Daoy (cell line): ENCODE data around the gene GRIK5. TPM values are rescaled to one million over a fixed set of nuclear protein-coding genes. Genes with fewer than 3 reads are reported as not detected.
A peak's percentile ranks its signal among the peaks of the same experiment; 100 is the strongest.
"Not testable (repeated sequence)": the region's sequence is repeated elsewhere in the genome, so short reads cannot be mapped to it uniquely, and the experiment has no call there.

Experiments used
- DNase-seq: peaks from one replicate; pipeline ENCODE4 v3.0.0-alpha.2; 2015; ENCODE audit warnings: low read depth
- total RNA-seq: library from RNA; depleted of rRNA; stranded (reverse); fragments of >200 nt; shearing (Covaris generic); gene quantifications from 2 replicates; pipeline ENCODE4 v1.2.3, GENCODE V29; 2014

GRIK5 gene
- total RNA-seq, 1 experiment from 2014 or later: 0.57 TPM

DNA sequence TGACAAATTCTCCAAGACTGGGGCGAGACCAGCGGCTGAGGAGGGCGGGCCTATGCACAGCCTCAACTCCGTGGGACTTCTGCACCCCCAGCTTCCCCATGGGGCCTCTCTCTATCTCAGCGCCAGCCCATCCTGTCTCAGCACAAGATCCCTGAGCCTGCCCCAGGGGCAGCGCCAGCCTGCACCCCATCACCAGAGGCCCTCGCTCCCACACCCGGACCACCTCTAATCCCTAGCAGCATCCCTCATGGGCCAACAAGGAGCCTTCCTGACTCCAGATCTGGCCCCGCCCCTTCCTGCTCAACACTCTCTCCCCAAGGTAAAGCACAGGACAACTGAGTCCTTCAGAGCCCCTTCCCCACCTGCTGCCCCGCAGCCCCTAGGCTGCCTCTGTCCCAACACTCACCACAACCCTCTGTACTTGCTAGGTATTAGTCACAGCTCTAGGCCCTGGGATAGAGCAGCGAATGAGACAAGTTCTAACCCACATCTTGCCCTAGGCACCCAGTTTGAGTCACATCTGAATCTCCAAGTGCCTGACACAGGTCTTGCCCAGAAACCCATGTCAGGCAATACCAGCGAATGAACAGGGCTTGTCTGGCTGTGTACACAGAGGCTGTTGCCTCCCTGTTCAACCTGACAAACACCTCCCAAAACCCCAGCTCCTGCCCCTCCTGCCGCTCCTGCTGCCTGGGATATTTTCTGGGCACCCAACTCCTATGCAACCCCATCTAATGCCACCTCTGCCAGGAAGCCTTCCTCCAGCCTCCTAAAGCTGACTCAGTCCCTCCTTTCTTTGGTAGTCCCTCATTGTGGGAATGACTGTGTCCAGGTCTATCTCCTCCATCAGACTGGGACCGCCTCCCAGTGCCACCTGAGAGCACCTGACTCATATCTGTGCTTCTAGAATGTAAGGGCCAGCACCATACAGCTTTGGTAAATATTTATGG lies 18.6 kb downstream of the GRIK5 start:
- peak; percentile 74 for DNase-seq

DNA sequence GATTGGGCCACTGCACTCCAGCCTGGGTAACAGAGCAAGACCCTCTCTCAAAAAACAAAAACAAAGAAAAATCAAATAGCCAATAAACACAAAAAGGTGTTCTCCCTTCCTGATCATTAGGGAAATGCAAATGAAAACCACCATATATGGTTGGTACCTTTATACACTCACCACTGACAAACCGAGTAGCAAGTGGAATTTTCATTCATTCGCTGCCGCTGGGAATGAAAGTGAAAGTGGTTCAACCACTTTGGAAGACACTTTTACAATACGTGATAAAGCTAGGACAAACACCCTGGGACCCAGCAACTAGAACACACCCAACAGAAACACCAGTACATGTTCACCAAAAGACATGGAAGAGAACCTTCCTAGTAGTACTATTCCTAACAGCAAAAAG lies 21.0 kb downstream of the GRIK5 start:
- DNase-seq: peak; percentile 62

GRCh38 chr19:42045575-42045974 lies 24.4 kb downstream of the GRIK5 start:
- no peak for DNase-seq

DNA sequence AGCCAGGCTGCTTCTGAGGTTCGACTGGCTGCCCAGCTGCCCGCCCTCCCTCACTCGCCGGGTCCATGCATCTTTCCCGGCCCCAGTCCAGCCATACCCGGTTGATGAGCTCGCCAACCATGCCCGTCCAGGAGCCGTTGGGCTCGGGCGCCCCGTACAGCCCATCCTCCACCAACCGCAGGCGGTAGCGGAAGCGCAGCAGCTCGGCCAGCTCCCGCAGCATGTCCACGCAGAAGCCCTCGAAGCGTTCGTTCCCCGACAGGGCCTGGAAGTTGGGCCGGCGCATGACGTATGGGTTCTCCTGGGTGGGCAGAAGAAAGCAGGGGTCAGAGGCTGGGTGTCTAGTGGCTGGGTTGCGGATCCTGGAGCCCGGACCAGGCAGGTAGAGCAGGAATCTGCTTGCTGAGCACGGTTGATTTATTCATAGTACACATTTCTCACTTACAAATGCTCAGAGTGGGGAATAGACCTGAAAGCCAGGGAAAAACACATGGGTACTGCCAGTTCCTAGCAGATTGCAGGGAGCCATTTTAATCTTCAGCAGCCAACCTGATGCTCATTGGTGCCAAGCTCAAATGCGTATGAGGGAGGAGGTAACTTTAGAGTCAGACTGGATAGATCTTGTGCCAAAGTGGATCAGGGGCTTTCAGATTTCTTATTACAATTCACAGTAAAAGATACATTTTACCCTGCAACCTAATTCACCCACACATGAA lies 27.4 kb downstream of the GRIK5 start:
- DNase-seq: no peak

- not testable (repeated sequence) for DNase-seq
These were observed 29.5 kb downstream of the GRIK5 start for GRCh38 chr19:42040491-42040890.

DNA sequence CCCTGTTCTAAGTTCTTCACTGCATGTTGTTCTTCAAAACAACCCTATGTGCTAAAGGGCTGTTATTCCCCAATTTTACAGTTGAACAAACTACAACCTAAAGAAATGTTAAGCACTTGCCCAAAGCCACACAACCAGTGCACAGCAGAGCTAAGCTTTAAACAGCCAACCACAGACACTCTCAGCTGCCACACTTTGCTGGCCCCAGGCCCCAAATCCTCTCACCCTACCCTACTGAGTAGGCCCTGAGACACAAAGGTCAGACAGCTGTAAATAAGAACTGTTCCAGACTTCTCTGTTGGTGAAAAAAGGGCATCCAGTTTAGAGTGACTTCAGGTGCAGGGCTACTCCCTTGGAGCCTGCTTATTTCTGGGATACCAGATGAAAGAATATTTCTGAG lies 30.0 kb downstream of the GRIK5 start:
- no peak for DNase-seq

- DNase-seq: no peak
These were observed 31.3 kb downstream of the GRIK5 start for GRCh38 chr19:42038666-42039065.

DNA sequence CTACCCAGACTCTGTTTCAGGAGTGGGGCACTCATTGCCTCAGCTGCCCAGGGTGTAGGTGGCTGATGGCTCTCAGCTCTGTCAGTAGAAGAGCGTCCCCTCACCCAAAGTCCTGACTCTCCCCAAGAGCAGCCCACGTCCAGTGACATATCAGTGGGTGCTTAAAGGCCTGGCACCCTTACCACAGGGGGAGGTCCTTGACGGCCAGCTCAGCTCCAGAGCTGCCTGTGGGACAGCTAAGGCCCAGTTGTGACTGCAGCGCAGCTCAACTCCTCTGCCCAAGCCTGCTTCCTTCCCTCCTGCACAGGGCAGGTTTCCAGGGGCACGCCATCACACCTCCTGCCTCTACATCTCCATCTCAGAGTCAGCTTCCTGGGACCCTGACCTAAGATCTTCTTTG lies 32.4 kb downstream of the GRIK5 start:
- DNase-seq: no peak

DNA sequence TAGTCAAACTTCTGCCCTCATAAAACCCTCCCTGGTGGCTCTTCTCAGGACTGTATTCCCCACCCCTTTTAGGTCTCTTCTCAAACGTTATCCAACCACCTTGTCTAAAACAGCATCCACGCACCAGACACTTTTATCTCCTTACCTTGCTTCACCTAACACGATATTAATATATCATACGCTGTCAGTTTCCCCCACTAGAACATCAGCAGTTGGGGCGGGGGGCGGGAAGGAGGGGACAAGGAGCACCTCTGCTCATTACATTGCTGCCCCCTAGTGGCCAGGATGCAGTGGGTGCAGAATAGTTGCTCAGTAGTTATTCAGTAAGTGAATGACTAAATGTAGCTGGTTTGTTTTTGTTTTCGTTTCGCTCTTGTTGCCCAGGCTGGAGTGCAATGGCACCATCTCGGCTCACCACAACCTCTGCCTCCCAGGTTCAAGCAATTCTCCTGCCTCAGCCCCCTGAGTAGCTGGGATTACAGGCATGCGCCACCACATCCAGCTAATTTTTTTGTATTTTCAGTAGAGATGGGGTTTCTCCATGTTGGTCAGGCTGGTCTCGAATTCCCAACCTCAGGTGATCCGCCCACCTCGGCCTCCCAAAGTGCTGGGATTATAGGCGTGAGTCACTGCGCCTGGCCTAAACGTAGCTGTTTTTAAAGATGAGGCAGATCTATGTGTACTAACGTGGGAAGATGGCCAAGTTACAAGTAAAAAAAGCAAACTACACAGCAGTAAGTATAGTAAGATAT lies 35.2 kb downstream of the GRIK5 start:
- DNase-seq: peak; percentile 78

- no peak for DNase-seq
These were observed 36.6 kb downstream of the GRIK5 start for GRCh38 chr19:42033413-42033812.

DNA sequence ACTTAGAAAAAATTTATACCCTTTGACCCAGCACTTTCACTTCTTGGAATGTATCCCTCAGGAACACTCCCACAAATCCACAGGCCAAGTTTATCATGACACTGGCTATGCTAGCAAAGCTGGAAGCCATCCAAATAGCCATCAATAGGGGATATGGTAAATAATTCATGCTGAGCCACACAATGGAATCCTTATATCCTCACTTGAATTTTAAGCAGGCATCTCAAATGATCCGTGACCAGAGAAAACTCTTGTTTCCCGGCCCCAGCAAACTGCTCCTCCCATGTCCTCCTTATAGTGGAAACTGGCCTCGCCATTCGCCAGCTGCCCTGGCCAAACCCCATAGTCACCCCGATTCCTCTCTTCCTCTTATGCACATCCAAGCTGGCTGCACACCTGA lies 37.6 kb downstream of the GRIK5 start:
- peak; percentile 59 for DNase-seq

DNA sequence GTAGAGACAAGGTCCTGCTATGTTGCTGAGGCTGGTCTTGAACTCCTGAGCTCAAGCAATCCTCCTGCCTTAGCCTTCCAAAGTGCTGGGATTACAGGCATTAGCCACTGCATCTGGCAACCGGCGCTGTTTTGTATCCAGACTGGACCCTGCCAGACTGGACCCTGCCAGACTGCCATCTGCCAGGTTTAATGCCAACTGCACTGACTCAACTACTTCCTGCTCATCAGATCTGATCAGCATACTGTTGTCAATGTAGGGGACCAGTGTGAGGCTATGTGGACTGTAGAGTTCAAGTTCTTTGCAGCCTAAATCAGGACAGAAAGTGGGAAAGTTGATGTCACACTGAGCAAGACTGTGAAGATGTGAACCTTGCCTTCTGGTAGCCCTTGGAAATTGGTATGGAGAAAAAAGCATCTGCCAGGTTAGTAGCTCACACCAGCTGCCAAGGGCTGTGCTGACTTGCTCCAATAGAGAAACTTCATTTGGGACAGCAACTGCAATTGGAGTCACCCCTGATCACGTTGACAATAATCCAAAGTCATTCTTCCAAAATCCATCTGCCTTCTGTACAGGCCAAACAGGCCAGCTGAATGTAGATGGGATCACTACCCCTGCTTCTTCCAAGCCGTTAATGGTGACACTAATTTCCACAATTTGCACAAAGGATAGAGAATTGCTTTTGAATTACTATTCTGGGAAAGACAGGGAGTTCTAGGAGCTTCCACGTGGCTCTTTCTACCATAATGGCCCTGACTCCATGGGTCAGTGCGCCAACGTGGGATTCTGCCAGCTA lies 39.2 kb downstream of the GRIK5 start:
- DNase-seq: no peak

- peak; percentile 50 for DNase-seq
These were observed 41.4 kb downstream of the GRIK5 start for GRCh38 chr19:42028304-42029216.

- DNase-seq: no peak
These were observed 45.3 kb downstream of the GRIK5 start for GRCh38 chr19:42024622-42025111.

DNA sequence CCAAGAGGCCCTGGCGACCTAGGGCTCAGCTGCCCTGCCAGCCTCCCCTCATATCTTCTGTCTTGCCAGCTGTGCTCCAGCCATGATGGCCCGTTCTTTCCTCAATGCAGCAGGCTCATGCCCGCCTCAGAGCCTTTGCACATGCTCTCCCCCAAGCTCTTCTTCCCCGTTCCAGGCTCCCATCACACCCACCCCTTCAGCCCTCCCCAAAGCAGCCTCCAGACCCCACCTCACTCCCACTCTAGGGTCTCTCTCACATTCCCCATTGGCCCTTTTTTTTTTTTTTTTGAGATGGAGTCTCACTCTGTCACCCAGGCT lies 46.1 kb downstream of the GRIK5 start:
- DNase-seq: no peak

- DNase-seq: peak; percentile 60
These were observed 46.7 kb downstream of the GRIK5 start for GRCh38 chr19:42023121-42023942.

- DNase-seq: no peak
These were observed 47.4 kb downstream of the GRIK5 start for GRCh38 chr19:42022616-42023015.

DNA sequence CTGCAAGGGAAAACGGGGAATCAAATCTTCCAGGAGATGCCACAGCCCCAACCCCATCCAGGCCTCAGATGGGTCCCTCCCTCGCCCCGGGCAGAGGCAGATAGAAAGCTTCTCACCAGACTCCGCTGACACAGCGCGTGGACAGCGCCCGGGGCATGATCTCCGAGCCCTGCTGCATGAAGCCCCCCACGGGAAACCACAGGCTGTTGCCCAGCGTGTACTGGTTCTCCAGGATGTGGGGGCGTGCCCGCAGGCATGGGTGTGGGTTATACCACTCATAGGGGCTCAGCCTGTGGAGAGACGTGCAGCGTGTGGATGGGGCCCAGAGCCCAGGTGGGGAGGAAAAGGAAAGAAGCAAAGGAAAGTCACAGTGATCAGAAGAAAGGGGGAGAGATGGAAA lies 48.8 kb downstream of the GRIK5 start:
- no peak for DNase-seq

DNA sequence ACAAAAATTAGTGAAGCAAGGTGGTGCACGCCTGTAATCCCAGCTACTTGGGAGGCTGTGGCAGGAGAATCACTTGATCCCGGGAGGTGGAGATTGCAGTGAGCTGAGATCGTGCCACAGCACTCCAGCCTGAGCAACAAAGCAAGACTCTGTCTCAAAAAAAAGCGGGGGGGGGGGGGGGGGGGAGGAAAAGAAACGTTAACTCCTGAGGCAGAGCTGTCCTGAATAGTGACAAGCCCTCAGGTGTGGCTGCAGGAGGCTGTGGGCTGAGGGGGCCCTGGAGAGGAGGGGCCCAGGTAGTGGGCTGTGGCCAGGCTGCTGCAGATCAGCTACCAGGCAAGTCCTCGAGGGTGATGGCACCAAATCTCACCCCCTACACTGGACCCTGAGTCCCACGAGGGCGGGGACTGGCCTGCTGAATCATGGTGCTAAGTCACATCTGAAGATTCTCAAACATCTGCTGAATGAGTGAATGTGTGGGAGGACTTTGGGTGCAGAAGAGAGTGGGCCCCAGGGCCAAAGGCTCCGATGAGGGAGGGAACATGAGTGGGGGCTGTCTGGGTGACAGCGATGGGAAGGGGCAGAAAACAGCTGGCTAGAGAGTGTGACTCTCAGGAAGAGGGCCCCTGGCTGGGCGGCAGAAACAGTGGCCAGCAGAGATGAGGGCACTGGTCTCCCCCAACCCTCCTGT lies 51.4 kb downstream of the GRIK5 start:
- no peak for DNase-seq
